H1 (cell line): Measurements from ENCODE around the gene PTCRA. TPM values are rescaled to one million over a fixed set of nuclear protein-coding genes. Genes with fewer than 3 reads are reported as not detected.

ENCODE experiments used
- CTCF ChIA-PET: fragments of 300-600 bp; sonication (Branson Sonifier 250); formaldehyde crosslinking; loops from one replicate; lab custom pipeline; 2021; ENCODE audit not compliant: partially characterized antibody; lab: Charles Lee
- POLR2A ChIA-PET: fragments of 300-600 bp; sonication (Branson Sonifier 250); formaldehyde crosslinking; loops from one replicate; lab custom pipeline; 2021; ENCODE audit warnings: inconsistent platforms; ENCODE audit not compliant: partially characterized antibody; lab: Charles Lee
- DNase-seq, 2 experiments: peaks; one replicate each; pipeline versions ENCODE4 v3.0.0 to v3.0.0-alpha.2; 2010 to 2022; ENCODE audit warnings: low spot score in 2 of 2, low read depth in 1 of 2, mixed read lengths in 1 of 2
- FAIRE-seq: peaks from 2 replicates; lab custom pipeline; 2011; peaks lifted over from hg19 to GRCh38; lab: Jason Lieb, UNC
- H2AFZ ChIP-seq: 2 replicates; pipeline ENCODE4 v1.8.1; 2012; ENCODE audit warnings: low read length, inconsistent platforms
- H2AK5ac ChIP-seq: 2 replicates; pipeline ENCODE4 v1.6.1; 2013; ENCODE audit warnings: low read depth, low read length
- H2BK120ac ChIP-seq: replicated peaks from 2 replicates; pipeline ENCODE3; 2013; ENCODE audit warnings: low read depth, low read length, inconsistent platforms
- H2BK12ac ChIP-seq: 2 replicates; pipeline ENCODE4 v1.6.1; 2013; ENCODE audit warnings: low read depth, low read length
- H2BK15ac ChIP-seq: 2 replicates; pipeline ENCODE4 v1.6.1; 2013; ENCODE audit warnings: low read length
- H2BK20ac ChIP-seq: 2 replicates; pipeline ENCODE4 v1.6.1; 2013; ENCODE audit warnings: low read length
- H2BK5ac ChIP-seq: 2 replicates; pipeline ENCODE4 v1.6.1; 2013; ENCODE audit warnings: low read depth, low read length
- H3K14ac ChIP-seq: 2 replicates; pipeline ENCODE4 v1.6.1; 2013; ENCODE audit warnings: inconsistent platforms; ENCODE audit not compliant: insufficient read length
- H3K18ac ChIP-seq: 2 replicates; pipeline ENCODE4 v1.6.1; 2013; ENCODE audit warnings: low read length; ENCODE audit errors: extremely low read depth
- H3K23ac ChIP-seq: 2 replicates; pipeline ENCODE4 v1.6.1; 2013; ENCODE audit warnings: inconsistent platforms; ENCODE audit not compliant: insufficient read length
- H3K23me2 ChIP-seq: 2 replicates; pipeline ENCODE4 v1.6.1; 2013; ENCODE audit warnings: low read depth, low read length
- H3K27ac ChIP-seq: 2 replicates; pipeline ENCODE4 v1.6.1; 2011; ENCODE audit warnings: low read depth, low read length, inconsistent platforms
- H3K27me3 ChIP-seq, 4 experiments: replicated peaks in 1 of 4; 1 replicate in 1 of 4; 2 replicates in 3 of 4; pipeline versions ENCODE4 v1.6.1 to v1.8.1; 2011 to 2013; ENCODE audit warnings: low read length in 3 of 4, mild to moderate bottlenecking in 3 of 4, inconsistent platforms in 2 of 4, mixed read lengths in 2 of 4, moderate library complexity in 1 of 4; ENCODE audit not compliant: control insufficient read depth in 3 of 4, insufficient read depth in 3 of 4; ENCODE audit errors: extremely low read depth in 1 of 4
- H3K36me3 ChIP-seq, 4 experiments: 2 replicates each; pipeline versions ENCODE4 v1.6.1 to v1.8.1; 2011 to 2013; ENCODE audit warnings: mild to moderate bottlenecking in 4 of 4, low read length in 3 of 4, moderate library complexity in 2 of 4, control low read depth in 1 of 4, inconsistent platforms in 1 of 4; ENCODE audit not compliant: insufficient read depth in 4 of 4, control insufficient read depth in 2 of 4
- H3K4ac ChIP-seq: replicated peaks from 2 replicates; pipeline ENCODE3; 2013; ENCODE audit warnings: low read length, low read depth, mixed read lengths, inconsistent platforms; ENCODE audit not compliant: insufficient read length
- H3K4me1 ChIP-seq, 4 experiments: replicated peaks in 1 of 4; 1 replicate in 1 of 4; 2 replicates in 3 of 4; pipeline versions ENCODE4 v1.6.1 to v1.8.1; 2011 to 2013; ENCODE audit warnings: low read length in 3 of 4, inconsistent platforms in 2 of 4, mixed read lengths in 1 of 4; ENCODE audit not compliant: insufficient read depth in 4 of 4, control insufficient read depth in 3 of 4
- H3K4me2 ChIP-seq, 2 experiments: 2 replicates each; pipeline versions ENCODE4 v1.6.1 to v1.8.1; 2011 to 2013; ENCODE audit warnings: low read depth in 2 of 2, low read length in 2 of 2, control low read depth in 1 of 2, inconsistent platforms in 1 of 2, mild to moderate bottlenecking in 1 of 2; ENCODE audit not compliant: insufficient read depth in 1 of 2
- H3K4me3 ChIP-seq, 4 experiments: fragments of 200-600, 300-600 bp in 1 of 4; sonication (generic), shearing (Covaris generic), sonication (Bioruptor Twin) in 1 of 4; 2 replicates each; pipeline versions ENCODE4 v1.5.1 to v1.8.1; 2011 to 2016; ENCODE audit warnings: low read length in 4 of 4, low read depth in 3 of 4, control low read depth in 2 of 4, inconsistent platforms in 2 of 4, mild to moderate bottlenecking in 2 of 4, mixed read lengths in 1 of 4, moderate library complexity in 1 of 4; ENCODE audit not compliant: insufficient read depth in 2 of 4; ENCODE audit errors: extremely low read depth in 1 of 4
- H3K56ac ChIP-seq: replicated peaks from 2 replicates; pipeline ENCODE3; 2013; ENCODE audit warnings: low read depth, mild to moderate bottlenecking, mixed read lengths, low read length, inconsistent platforms; ENCODE audit not compliant: insufficient read length
- H3K79me1 ChIP-seq: 2 replicates; pipeline ENCODE4 v1.6.1; 2013; ENCODE audit warnings: low read depth, low read length, control low read depth
- H3K79me2 ChIP-seq, 2 experiments: 2 replicates each; pipeline versions ENCODE4 v1.6.1 to v1.8.1; 2012 to 2013; ENCODE audit warnings: low read length in 2 of 2, mild to moderate bottlenecking in 2 of 2, inconsistent platforms in 1 of 2; ENCODE audit not compliant: insufficient read depth in 2 of 2, control insufficient read depth in 1 of 2
- H3K9ac ChIP-seq, 4 experiments: replicated peaks in 1 of 4; 1 replicate in 1 of 4; 2 replicates in 3 of 4; pipeline versions ENCODE4 v1.6.1 to v1.8.1; 2011 to 2013; ENCODE audit warnings: low read depth in 3 of 4, low read length in 3 of 4, control low read depth in 2 of 4, mild to moderate bottlenecking in 2 of 4, moderate library complexity in 2 of 4, inconsistent platforms in 1 of 4; ENCODE audit errors: extremely low read depth in 1 of 4
- H3K9me3 ChIP-seq, 2 experiments: 2 replicates each; pipeline versions ENCODE4 v1.6.1 to v1.8.1; 2012 to 2013; ENCODE audit warnings: mild to moderate bottlenecking in 2 of 2, moderate library complexity in 2 of 2, control low read depth in 1 of 2, inconsistent platforms in 1 of 2, low read depth in 1 of 2, low read length in 1 of 2, mixed read lengths in 1 of 2; ENCODE audit not compliant: insufficient read depth in 2 of 2
- H4K20me1 ChIP-seq, 2 experiments: replicated peaks in 1 of 2; 2 replicates each; pipeline versions ENCODE3 to v1.8.1; 2011 to 2013; ENCODE audit warnings: inconsistent platforms in 2 of 2, low read length in 2 of 2, mild to moderate bottlenecking in 1 of 2; ENCODE audit not compliant: insufficient read depth in 2 of 2, control insufficient read depth in 1 of 2
- H4K5ac ChIP-seq: 2 replicates; pipeline ENCODE4 v1.6.1; 2013; ENCODE audit warnings: low read length, low read depth, mixed read lengths, inconsistent platforms; ENCODE audit not compliant: insufficient read length
- H4K8ac ChIP-seq: 2 replicates; pipeline ENCODE4 v1.8.0; 2013; ENCODE audit warnings: mild to moderate bottlenecking, moderate library complexity, low read length, inconsistent platforms; ENCODE audit not compliant: insufficient read depth; ENCODE audit errors: extremely low read depth
- H4K91ac ChIP-seq: replicated peaks from 2 replicates; pipeline ENCODE3; 2013; ENCODE audit warnings: low read length, mixed read lengths, inconsistent platforms; ENCODE audit not compliant: insufficient read length
- CHD2 ChIP-seq: IDR thresholded peaks from 2 replicates; pipeline ENCODE4 v1.6.1; 2012; ENCODE audit warnings: low read length, improper control_type of control experiment
- JUND ChIP-seq: IDR thresholded peaks from 2 replicates; pipeline ENCODE4 v1.6.1; 2011; ENCODE audit warnings: mild to moderate bottlenecking, improper control_type of control experiment, low read length
- KDM5A ChIP-seq: fragments of 200-600 bp; IDR thresholded peaks from 2 replicates; pipeline ENCODE4 v1.7.1; 2012; ENCODE audit warnings: mild to moderate bottlenecking, low read length, inconsistent platforms, mixed read lengths
- MAFK ChIP-seq: IDR thresholded peaks from 2 replicates; pipeline ENCODE4 v1.6.1; 2012; ENCODE audit warnings: low read depth, mild to moderate bottlenecking, improper control_type of control experiment, low read length
- TEAD4 ChIP-seq: IDR thresholded peaks from 2 replicates; pipeline ENCODE4 v1.6.1; 2012; ENCODE audit warnings: low read depth, low read length, inconsistent platforms, mixed read lengths
- WGBS, 2 experiments: shearing (Covaris generic) in 1 of 2; methylation state at CpG; one replicate each; pipeline versions ENCODE4 v1.1.6 to v1.1.7; 2013 to 2015; ENCODE audit warnings: low lambda C conversion rate in 2 of 2, mixed read lengths in 2 of 2, inconsistent platforms in 1 of 2, low coverage in 1 of 2, missing lambda C conversion rate in 1 of 2; ENCODE audit not compliant: insufficient replicate concordance in 2 of 2, insufficient coverage in 1 of 2, insufficient read length in 1 of 2; ENCODE audit errors: extremely low coverage in 1 of 2, missing lambda C conversion rate in 1 of 2; 5-methylcytosine and 5-hydroxymethylcytosine counted together
- polyA plus RNA-seq, 7 experiments: library from polyadenylated mRNA; depleted of rRNA in 3 of 7; stranded (reverse) in 5 of 7; unstranded in 2 of 7; fragments of >200 nt in 5 of 7; fragments of 200-250 nt in 2 of 7; gene quantifications; 1 replicate in 5 of 7; 2 replicates in 1 of 7; 4 replicates in 1 of 7; pipeline versions ENCODE4 v1.2.1 to v1.2.3, GENCODE V29; 2011 to 2013; ENCODE audit warnings: missing spikeins in 2 of 7, mixed read lengths in 2 of 7
- total RNA-seq: library from RNA; stranded (reverse); fragmentation: NEBNext Ultra II Directional; extraction: Animal tissue kit (Norgen Biotek cat#: 25700); gene quantifications from 2 replicates; pipeline ENCODE4 v1.2.1, GENCODE V29; 2021

The PTCRA gene
- total and polyA plus RNA-seq, 2 of the 8 experiments (the other 6 are each of a cell fraction or from before 2014, with no cell fraction given) = not detected

GRCh38 chr6:42958125-42958524 is 42.3 kb downstream of the PTCRA start:
- Histone ChIP-seq H2BK15ac (no peak overlapping the region), H4K20me1 (no peaks in the 10 kb centered on the region), H2BK5ac (no peak overlapping the region), H3K4me3 (no peak overlapping the region), H4K8ac (no peak overlapping the region), H3K23me2 (peaks cover 10% of the 10 kb centered on the region), H3K18ac (no peak overlapping the region), H2BK20ac (no peak overlapping the region), H3K4ac (no peak overlapping the region), H2AK5ac (no peak overlapping the region), H3K56ac (no peak overlapping the region), H2BK12ac (no peak overlapping the region), H3K9me3 (no peaks in the 10 kb centered on the region), H3K27me3 (peaks cover 0 to 13% (median 10%) of the 10 kb centered on the region in 4 experiments; a peak in 5 of 7 replicates), H3K79me2 (no peaks in the 10 kb centered on the region), H2BK120ac (no peak overlapping the region), H3K23ac (no peak overlapping the region)
- ChIA-PET POLR2A (interaction anchor here (1.1 kb wide), 1 partner anchor 67 kb away, joined by 3 read pairs; no protein-coding TSS in a partner anchor), CTCF (interaction anchor here (0.7 to 1.8 kb wide), 11 partner anchors 9 to 63 kb away, joined by 3 to 4 read pairs (median 4); partner anchors contain the start of genes PEX6 and RRP36)
- WGBS, 2 experiments = 92% methylated on average over 8 of the region's 8 CpGs; no CpG with 5 or more reads in 1 of the 2 experiments
- no peak for TF ChIP-seq KDM5A
- no peak for TF ChIP-seq CHD2
- TF ChIP-seq JUND = no peak
- TF ChIP-seq TEAD4 = no peak
- TF ChIP-seq MAFK = no peak
- TF ChIP-seq, all 59 proteins: peak for 0
- no peak overlapping the region for H4K5ac ChIP-seq
- no peak overlapping the region for H2AFZ ChIP-seq
- no peak for FAIRE-seq
- no peak overlapping the region for H3K9ac ChIP-seq
- no peak overlapping the region for H4K91ac ChIP-seq
- H3K27ac ChIP-seq = no peak overlapping the region
- no peak overlapping the region for H3K14ac ChIP-seq
- DNase-seq = no peak
- H3K4me2 ChIP-seq = no peak overlapping the region
- H3K36me3 ChIP-seq = no peaks in the 10 kb centered on the region
- no peaks in the 10 kb centered on the region for H3K79me1 ChIP-seq
- H3K4me1 ChIP-seq = peaks cover 0 to 2% (median under 1%) of the 10 kb centered on the region in 4 experiments; a peak in 2 of 7 replicates
